ENCODE data around the gene TXNL4A. TPM values are rescaled to one million over a fixed set of nuclear protein-coding genes. Genes with fewer than 3 reads are reported as not detected.
A peak's percentile ranks its signal among the peaks of the same experiment; 100 is the strongest.

TXNL4A gene
- total RNA-seq, 1 experiment from 2014 or later, result 178 TPM

DNA sequence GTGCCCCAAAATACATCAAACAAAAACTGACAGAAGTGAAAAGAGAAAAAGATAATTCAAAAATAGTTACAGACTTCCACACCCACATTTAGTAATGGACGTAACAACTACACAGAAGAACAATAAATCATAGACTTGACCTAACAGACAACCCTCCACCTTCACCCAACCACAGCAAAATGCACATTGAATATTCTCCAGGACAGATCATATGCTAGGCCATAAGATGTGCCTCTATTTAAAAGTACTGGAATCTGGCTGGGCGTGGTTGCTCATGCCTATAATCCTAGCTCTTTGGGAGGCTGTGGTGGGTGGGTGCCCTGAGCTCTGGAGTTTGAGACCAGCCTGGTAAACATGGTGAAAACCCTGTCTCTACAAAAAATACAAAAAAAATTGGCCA lies 56.9 kb downstream of the TXNL4A start:
- peaks cover 95% of the 10 kb centered on the region for H3K79me2 ChIP-seq (ENCODE audit: insufficient read depth, low read length)
- no peak overlapping the region for H3K4me3 ChIP-seq (replicated peaks in 1 of 2; ENCODE audit: low read depth in 1 of 2, low read length in 2 of 2)
- DNase-seq (ENCODE audit: low read depth, low spot score) (no peak), ATAC-seq (no peak)
- no peaks in the 10 kb centered on the region for H3K9me2 ChIP-seq (ENCODE audit: insufficient read depth)
- H2AFZ ChIP-seq (ENCODE audit: low read depth, low read length, poor library complexity, severe bottlenecking), result no peak overlapping the region
- no peaks in the 10 kb centered on the region for H3K4me1 ChIP-seq (ENCODE audit: control insufficient read depth in 1 of 2, insufficient read depth in 2 of 2, low read length in 2 of 2)
- POLR2A ChIA-PET, result no interaction called here
- peaks cover 5 to 37% of the 10 kb centered on the region in 2 experiments for H3K36me3 ChIP-seq (ENCODE audit: control insufficient read depth in 1 of 2, insufficient read depth in 2 of 2, low read length in 2 of 2)
- RAD21 ChIA-PET (ENCODE audit: low non-redundant PET in 1 of 2, low total read pairs in 2 of 2, uncharacterized antibody in 2 of 2, unreplicated experiment in 2 of 2), result no interaction called here
- TF ChIP-seq SP1 (IDR thresholded peaks at IDR 0.05; ENCODE audit: low read depth), result no peak
- TF ChIP-seq, protein P1, sequence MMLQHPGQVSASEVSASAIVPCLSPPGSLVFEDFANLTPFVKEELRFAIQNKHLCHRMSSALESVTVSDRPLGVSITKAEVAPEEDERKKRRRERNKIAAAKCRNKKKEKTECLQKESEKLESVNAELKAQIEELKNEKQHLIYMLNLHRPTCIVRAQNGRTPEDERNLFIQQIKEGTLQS (IDR thresholded peaks at IDR 0.05), result no peak
- intact Hi-C loops (cut with micrococcal nuclease), result no loop called here
- H3K9ac ChIP-seq (ENCODE audit: low read length), result no peak overlapping the region
- H3K4me2 ChIP-seq (ENCODE audit: low read length), result no peak overlapping the region
- CTCF ChIA-PET, result no interaction called here
- H3K27me3 ChIP-seq (ENCODE audit: insufficient read depth, low read length), result no peaks in the 10 kb centered on the region
- H3K9me3 ChIP-seq (ENCODE audit: control insufficient read depth in 1 of 2, insufficient read depth in 1 of 2, low read depth in 1 of 2, low read length in 2 of 2), result peaks cover 35 to 36% of the 10 kb centered on the region in 2 experiments; a peak in 3 of 4 replicates
- no peak overlapping the region for H3K27ac ChIP-seq (ENCODE audit: low read depth, low read length)
- BruUV-seq (replicated peaks), result no TSS peak
- no peaks in the 10 kb centered on the region for H4K20me1 ChIP-seq (ENCODE audit: insufficient read depth)

GRCh38 chr18:79930020-79930642 lies 58.2 kb downstream of the TXNL4A start:
- H3K27ac ChIP-seq (ENCODE audit: low read depth, low read length), result no peak overlapping the region
- H3K9me3 ChIP-seq (ENCODE audit: control insufficient read depth in 1 of 2, insufficient read depth in 1 of 2, low read depth in 1 of 2, low read length in 2 of 2), result peaks cover 25 to 35% of the 10 kb centered on the region in 2 experiments; a peak in 3 of 4 replicates
- H3K4me3 ChIP-seq (replicated peaks in 1 of 2; ENCODE audit: low read depth in 1 of 2, low read length in 2 of 2), result no peak overlapping the region
- H3K79me2 ChIP-seq (ENCODE audit: insufficient read depth, low read length), result peaks cover 87% of the 10 kb centered on the region
- TF ChIP-seq CBX3 (IDR thresholded peaks at IDR 0.05; ENCODE audit: low read depth) (peak; percentile 89; the same call in 1 of the 2 replicates), JUND (IDR thresholded peaks at IDR 0.05) (no peak), RAD21 (IDR thresholded peaks at IDR 0.05; ENCODE audit: low read depth) (0 out of 2 replicates have a peak, but pooled peaks have one; percentile 2), ZNF274 (IDR thresholded peaks at IDR 0.05; ENCODE audit: low read depth, low read length) (no peak), MAX (IDR thresholded peaks at IDR 0.05) (no peak)
- TF ChIP-seq, protein P1 (IDR thresholded peaks at IDR 0.05), result no peak
- no peaks in the 10 kb centered on the region for H3K27me3 ChIP-seq (ENCODE audit: insufficient read depth, low read length)
- CTCF ChIA-PET, result no interaction called here
- DNase-seq (ENCODE audit: low read depth, low spot score), result no peak
- peaks cover 4 to 24% of the 10 kb centered on the region in 2 experiments for H3K36me3 ChIP-seq (ENCODE audit: control insufficient read depth in 1 of 2, insufficient read depth in 2 of 2, low read length in 2 of 2)
- H3K9ac ChIP-seq (ENCODE audit: low read length), result no peak overlapping the region
- H2AFZ ChIP-seq (ENCODE audit: low read depth, low read length, poor library complexity, severe bottlenecking), result no peak overlapping the region
- no peaks in the 10 kb centered on the region for H3K9me2 ChIP-seq (ENCODE audit: insufficient read depth)
- BruUV-seq (replicated peaks), result no TSS peak
- H3K4me2 ChIP-seq (ENCODE audit: low read length), result no peak overlapping the region
- no peaks in the 10 kb centered on the region for H3K4me1 ChIP-seq (ENCODE audit: control insufficient read depth in 1 of 2, insufficient read depth in 2 of 2, low read length in 2 of 2)
- POLR2A ChIA-PET, result no interaction called here
- intact Hi-C loops (cut with micrococcal nuclease), result no loop called here
- ATAC-seq, result no peak
- RAD21 ChIA-PET (ENCODE audit: low non-redundant PET in 1 of 2, low total read pairs in 2 of 2, uncharacterized antibody in 2 of 2, unreplicated experiment in 2 of 2), result no interaction called here
- no peaks in the 10 kb centered on the region for H4K20me1 ChIP-seq (ENCODE audit: insufficient read depth)
